Measurements from ENCODE around the gene ZNF441. TPM values are rescaled to one million over a fixed set of nuclear protein-coding genes. Genes with fewer than 3 reads are reported as not detected.

The ZNF441 gene
- total RNA-seq: 1 to 10 TPM; 4.2 to 4.6 TPM
- long read RNA-seq, full-length matches to known transcripts: 3 of 4 reads
- long read RNA-seq, partial matches to known transcripts: 1 of 4 reads
- long read RNA-seq, other reads (novel, unspliced or antisense): 0 of 4 reads

- ATAC-seq: peak; percentile 99 to 100
- intact Hi-C loops (cut with DNase I): loop anchor here in 1 of 2 donors (10.0 kb wide), 1 partner anchor 72 kb away; no protein-coding TSS in a partner anchor
- DNase-seq: peak; percentile 98
Observed at GRCh38 chr19:11766597-11767591, at the start of gene ZNF441. ZNF441 (plus strand) TSS chr19:11767000; CDS start chr19:11767194, 194 bp downstream.

- intact Hi-C loops (cut with DNase I): no loop called here
Observed at GRCh38 chr19:11721681-11722080, 45.1 kb upstream of the ZNF441 start.

DNA sequence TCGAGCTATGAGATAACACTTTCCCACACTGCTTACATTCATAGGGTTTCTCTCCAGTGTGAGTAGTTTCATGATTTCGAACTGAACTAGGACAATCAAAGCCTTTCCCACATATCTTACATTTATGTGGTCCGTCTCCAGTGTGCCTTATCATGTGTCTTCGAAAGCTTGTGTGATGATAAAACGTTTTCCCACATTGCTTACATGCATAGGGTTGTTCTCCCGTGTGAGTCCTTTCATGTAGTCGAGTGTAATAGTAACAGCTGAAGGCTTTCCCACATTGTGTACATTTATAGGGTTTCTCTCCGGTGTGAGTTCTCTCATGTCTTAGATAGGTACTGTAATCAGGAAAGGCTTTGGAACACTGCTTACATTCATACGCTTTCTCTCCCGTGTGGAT is 44.4 kb upstream of the ZNF441 start:
- DNase-seq: no peak
- no peak for ATAC-seq

More at GRCh38 chr19:11721681-11722080, 45.1 kb upstream of the ZNF441 start:
- ATAC-seq: no peak
- DNase-seq: no peak

GRCh38 chr19:11729586-11729985 is 37.2 kb upstream of the ZNF441 start:
- ATAC-seq: no peak
- no peak for DNase-seq
- intact Hi-C loops (cut with DNase I): no loop called here

More for the DNA sequence above, 44.4 kb upstream of the ZNF441 start:
- intact Hi-C loops (cut with DNase I): no loop called here

GRCh38 chr19:11735375-11735774 is 31.4 kb upstream of the ZNF441 start:
- intact Hi-C loops (cut with DNase I): loop anchor here in 1 of 2 donors (5.0 kb wide), 1 partner anchor 38 kb away; no protein-coding TSS in a partner anchor
- DNase-seq (no peak), ATAC-seq (no peak)

GRCh38 chr19:11736696-11737095 is 30.1 kb upstream of the ZNF441 start:
- intact Hi-C loops (cut with DNase I): loop anchor here in 1 of 2 donors (5.0 kb wide), 1 partner anchor 39 kb away; no protein-coding TSS in a partner anchor
- ATAC-seq (peak in 1 of 2 donors; percentile 11), DNase-seq (peak; percentile 58)

GRCh38 chr19:11737964-11738745 is 28.6 kb upstream of the ZNF441 start:
- intact Hi-C loops (cut with DNase I): loop anchor here in 1 of 2 donors (5.0 kb wide), 1 partner anchor 41 kb away; no protein-coding TSS in a partner anchor
- DNase-seq (peak; percentile 45), ATAC-seq (peak; percentile 60 to 75)

DNA sequence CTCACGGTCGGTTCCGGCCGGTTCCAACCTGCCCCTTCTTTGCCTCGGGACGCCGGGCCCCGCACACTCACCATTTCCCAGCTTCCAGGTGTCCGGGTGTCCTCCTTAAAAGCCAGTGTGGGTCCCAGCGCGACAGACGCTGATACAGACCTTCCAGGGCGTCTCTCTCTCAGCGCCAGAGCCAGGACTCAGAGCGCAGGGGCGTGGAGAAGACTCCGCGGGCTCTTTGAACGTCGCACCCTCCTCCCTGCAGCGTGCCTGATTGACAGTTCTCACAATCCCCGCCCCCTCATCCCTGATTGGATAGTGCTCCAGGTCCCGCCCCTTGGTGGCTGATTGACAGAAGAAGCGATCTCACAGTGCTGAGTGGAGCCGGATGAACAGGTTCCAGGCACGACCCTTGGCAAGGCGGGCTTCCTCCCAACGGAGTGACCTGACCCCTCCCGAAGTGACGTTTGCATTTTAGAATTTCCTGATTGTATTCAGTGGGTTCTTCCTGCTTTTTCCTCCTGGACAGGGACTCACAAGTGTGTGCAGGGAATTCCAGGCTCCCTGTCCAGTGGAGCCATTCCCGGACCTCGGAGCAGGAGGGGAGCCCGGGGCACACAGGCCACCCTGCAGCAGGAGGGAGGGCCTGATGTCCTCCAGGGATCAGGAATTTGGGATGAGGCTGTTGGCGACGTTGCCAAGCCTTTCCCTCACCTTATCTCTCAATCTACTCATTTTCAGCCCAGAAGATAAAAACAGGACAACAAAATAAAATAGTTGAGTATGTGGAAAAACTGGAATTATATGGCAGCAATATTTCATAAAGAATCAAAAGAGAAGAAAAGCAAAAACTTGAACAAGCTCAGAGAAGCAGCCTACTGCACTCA is 27.8 kb upstream of the ZNF441 start, which contains the start of gene ZNF823:
TSS of gene ZNF823 (minus strand) at position 201 of the 875 bp plus-strand sequence. CDS start at position 74, 127 bp downstream.
- intact Hi-C loops (cut with DNase I): loop anchor here in 1 of 2 donors (5.0 kb wide), 1 partner anchor 42 kb away; no protein-coding TSS in a partner anchor
- ATAC-seq (peak; percentile 99), DNase-seq (peak; percentile 99)

DNA sequence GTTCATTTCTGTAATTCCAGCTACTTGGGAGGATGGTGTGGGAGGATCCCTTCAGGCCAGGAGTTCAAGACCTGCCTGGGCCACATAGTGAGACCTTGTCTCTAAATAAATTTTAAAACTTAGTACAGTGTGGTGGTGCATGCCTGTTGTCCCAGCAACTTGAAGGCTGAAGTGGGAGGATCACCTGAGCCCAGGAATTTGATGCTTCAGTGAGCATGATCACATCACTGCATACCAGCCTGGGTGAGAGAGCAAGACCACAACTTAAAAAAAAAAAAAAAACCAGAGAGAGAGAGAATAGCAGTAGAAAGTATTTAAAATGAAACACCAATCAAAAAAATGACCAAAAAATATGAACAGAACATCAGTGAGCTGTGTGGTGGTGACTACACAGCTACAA is 20.9 kb upstream of the ZNF441 start:
- no peak for ATAC-seq
- no peak for DNase-seq
- intact Hi-C loops (cut with DNase I): no loop called here

- ATAC-seq (no peak), DNase-seq (no peak)
- intact Hi-C loops (cut with DNase I): no loop called here
Observed at GRCh38 chr19:11747277-11747676, 19.5 kb upstream of the ZNF441 start.

DNA sequence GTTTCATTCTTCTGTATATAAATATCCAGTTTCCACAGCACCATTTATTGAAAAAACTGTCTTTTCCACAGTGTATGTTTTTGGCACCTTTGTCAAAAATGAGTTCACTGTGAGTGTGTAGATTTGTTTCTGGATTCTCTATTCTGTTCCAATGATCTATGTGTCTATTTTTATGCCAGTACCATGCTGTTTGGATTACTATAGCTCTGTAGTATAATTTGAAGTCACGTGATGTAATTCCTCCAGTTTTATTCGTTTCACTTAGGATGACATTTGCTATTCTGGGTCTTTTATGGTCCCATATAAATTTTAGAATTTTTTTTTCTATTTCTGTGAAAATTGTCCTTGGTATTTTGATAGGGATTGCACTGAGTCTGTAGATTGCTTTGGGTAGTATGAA is 17.0 kb upstream of the ZNF441 start:
- intact Hi-C loops (cut with DNase I): no loop called here
- ATAC-seq: no peak

GRCh38 chr19:11752244-11752736 is 14.5 kb upstream of the ZNF441 start:
- no peak for DNase-seq
- ATAC-seq: no peak
- intact Hi-C loops (cut with DNase I): no loop called here

More for the DNA sequence above, 17.0 kb upstream of the ZNF441 start:
- no peak for DNase-seq

DNA sequence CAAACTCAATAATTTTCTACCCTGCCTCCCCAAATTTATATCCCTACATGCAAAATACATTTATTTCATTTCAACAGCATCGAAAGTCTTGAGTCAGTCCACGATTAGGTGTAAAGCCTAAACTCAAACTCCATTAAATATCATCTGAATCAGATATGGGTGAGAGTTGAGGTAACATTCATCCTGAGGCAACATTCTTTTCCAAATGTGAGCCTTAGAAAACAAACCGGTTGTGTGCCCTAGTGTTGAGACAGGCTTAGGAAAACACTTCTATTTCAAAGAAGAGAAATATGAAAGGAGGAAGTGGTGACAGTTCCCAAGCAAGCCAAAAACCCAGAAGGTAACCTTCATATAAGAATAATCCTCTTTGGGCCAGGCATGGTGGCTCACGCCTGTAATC is 12.1 kb upstream of the ZNF441 start:
- intact Hi-C loops (cut with DNase I): no loop called here
- ATAC-seq (no peak), DNase-seq (no peak)

DNA sequence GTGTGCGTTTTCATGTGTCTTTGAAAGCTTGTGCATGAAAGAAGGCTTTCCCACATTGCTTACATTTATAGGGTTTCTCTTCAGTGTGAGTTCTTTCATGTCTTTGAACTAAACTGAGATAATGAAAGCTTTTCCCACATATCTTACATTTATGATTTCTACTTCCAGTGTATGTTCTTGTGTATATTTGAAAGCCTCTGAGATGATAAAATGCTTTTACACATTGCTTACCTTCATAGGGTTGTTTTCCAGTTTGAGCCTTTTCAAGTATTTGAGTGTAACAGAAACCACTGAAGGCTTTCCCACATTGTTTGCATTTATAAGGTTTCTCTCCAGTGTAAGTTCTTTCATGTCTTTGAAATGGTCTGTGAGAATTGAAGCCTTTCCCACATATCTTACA is 9.8 kb upstream of the ZNF441 start:
- DNase-seq (no peak), ATAC-seq (no peak)
- intact Hi-C loops (cut with DNase I): no loop called here

- no peak for ATAC-seq
- intact Hi-C loops (cut with DNase I): loop anchor here in 1 of 2 donors (10.0 kb wide), 1 partner anchor 65 kb away; no protein-coding TSS in a partner anchor
- DNase-seq: no peak
Observed at GRCh38 chr19:11759805-11760204, 7.0 kb upstream of the ZNF441 start.

GRCh38 chr19:11763117-11763516 is 3.7 kb upstream of the ZNF441 start:
- no peak for DNase-seq
- ATAC-seq: no peak
- intact Hi-C loops (cut with DNase I): loop anchor here in 1 of 2 donors (10.0 kb wide), 1 partner anchor 68 kb away; no protein-coding TSS in a partner anchor

DNA sequence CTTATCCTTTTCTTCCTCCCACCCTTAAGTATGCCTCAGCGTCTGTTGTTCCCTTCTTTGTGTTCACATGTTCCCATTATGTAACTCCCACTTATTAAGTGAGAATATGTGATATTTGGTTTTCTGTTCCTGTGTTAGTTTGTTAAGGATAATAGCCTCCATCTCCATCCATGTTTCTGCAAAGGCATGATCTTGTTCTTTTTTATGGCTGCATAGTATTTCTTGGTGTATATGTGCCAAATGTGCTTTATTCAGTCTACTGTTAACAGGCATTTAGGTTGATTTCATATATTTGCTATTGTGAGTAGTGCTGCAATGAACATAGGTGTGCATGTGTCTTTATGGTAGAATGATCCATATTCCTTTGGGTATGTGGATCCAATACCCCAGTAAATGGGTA is 3.2 kb upstream of the ZNF441 start:
- DNase-seq (no peak), ATAC-seq (no peak)
- intact Hi-C loops (cut with DNase I): loop anchor here in 1 of 2 donors (10.0 kb wide), 1 partner anchor 69 kb away; no protein-coding TSS in a partner anchor

All from left cardiac atrium (tissue), 4 donors.